PC-3 (cell line): ENCODE data around the gene PHLDA3.

Experiments used
- CTCF ChIP-seq: fragments of 300-600 bp; sonication (generic); conservative IDR thresholded peaks from 2 replicates; pipeline ENCODE4 v1.5.1; 2017; ENCODE audit warnings: antibody characterized with exemption, low read depth, mild to moderate bottlenecking, low read length
- EZH2 ChIP-seq: fragments of 300-600 bp; sonication (generic); IDR thresholded peaks from one replicate; pipeline ENCODE4 v1.6.1; 2017; ENCODE audit warnings: antibody characterized with exemption, mild to moderate bottlenecking, low read length; ENCODE audit not compliant: unreplicated experiment
- EZH2phosphoT487 ChIP-seq: fragments of 300-600 bp; sonication (generic); IDR thresholded peaks from 2 replicates; pipeline ENCODE4 v1.6.1; 2018; ENCODE audit warnings: mild to moderate bottlenecking, antibody characterized with exemption, low read length, borderline replicate concordance

GRCh38 chr1:201490708-201491131 lies 21.7 kb upstream of the PHLDA3 start:
- TF ChIP-seq EZH2 (no peak), CTCF (no peak), EZH2phosphoT487 (no peak)
